ENCODE measurements around the gene PRKCH.
A peak's percentile ranks its signal among the peaks of the same experiment; 100 is the strongest.

The PRKCH gene

GRCh38 chr14:61326847-61327246 is 5.5 kb downstream of the PRKCH start:
- peak; percentile 42 for DNase-seq (ENCODE audit: low read depth)
- H3K4me3 ChIP-seq (ENCODE audit: low read length) = no peak overlapping the region
- TF ChIP-seq CTCF (IDR thresholded peaks at IDR 0.05; ENCODE audit: insufficient read depth, low read depth, low read length, missing control alignments) = no peak

GRCh38 chr14:61328626-61329262 is 7.4 kb downstream of the PRKCH start:
- TF ChIP-seq CTCF (IDR thresholded peaks at IDR 0.05; ENCODE audit: insufficient read depth, low read depth, low read length, missing control alignments) = no peak
- DNase-seq (ENCODE audit: low read depth) = no peak
- no peak overlapping the region for H3K4me3 ChIP-seq (ENCODE audit: low read length)

GRCh38 chr14:61329478-61330051 is 8.2 kb downstream of the PRKCH start:
- H3K4me3 ChIP-seq (ENCODE audit: low read length) = no peak overlapping the region
- no peak for TF ChIP-seq CTCF (IDR thresholded peaks at IDR 0.05; ENCODE audit: insufficient read depth, low read depth, low read length, missing control alignments)
- no peak for DNase-seq (ENCODE audit: low read depth)

- H3K4me3 ChIP-seq (ENCODE audit: low read length) = no peak overlapping the region
- no peak for DNase-seq (ENCODE audit: low read depth)
- TF ChIP-seq CTCF (IDR thresholded peaks at IDR 0.05; ENCODE audit: insufficient read depth, low read depth, low read length, missing control alignments) = no peak
These were observed 9.1 kb downstream of the PRKCH start for GRCh38 chr14:61330511-61330910.

GRCh38 chr14:61331992-61332657 is 10.7 kb downstream of the PRKCH start:
- no peak for DNase-seq (ENCODE audit: low read depth)
- H3K4me3 ChIP-seq (ENCODE audit: low read length) = no peak overlapping the region
- no peak for TF ChIP-seq CTCF (IDR thresholded peaks at IDR 0.05; ENCODE audit: insufficient read depth, low read depth, low read length, missing control alignments)

GRCh38 chr14:61332658-61333029 is 11.3 kb downstream of the PRKCH start:
- no peak overlapping the region for H3K4me3 ChIP-seq (ENCODE audit: low read length)
- DNase-seq (ENCODE audit: low read depth) = no peak
- TF ChIP-seq CTCF (IDR thresholded peaks at IDR 0.05; ENCODE audit: insufficient read depth, low read depth, low read length, missing control alignments) = no peak

Data from epithelial cell of esophagus (primary cell).